Measurements from ENCODE around the gene MAPKAPK2. TPM values are rescaled to one million over a fixed set of nuclear protein-coding genes. Genes with fewer than 3 reads are reported as not detected.

Gene MAPKAPK2
- total RNA-seq, 1 donor from 2014 or later, result 93.8 TPM

- no peak for TF ChIP-seq CTCF (IDR thresholded peaks at IDR 0.05; ENCODE audit: partially characterized antibody, unreplicated experiment)
- no peak overlapping the region for H3K4me3 Mint-ChIP-seq (ENCODE audit: unreplicated experiment)
Measured at GRCh38 chr1:206741142-206741701, 56.5 kb downstream of the MAPKAPK2 start.

DNA sequence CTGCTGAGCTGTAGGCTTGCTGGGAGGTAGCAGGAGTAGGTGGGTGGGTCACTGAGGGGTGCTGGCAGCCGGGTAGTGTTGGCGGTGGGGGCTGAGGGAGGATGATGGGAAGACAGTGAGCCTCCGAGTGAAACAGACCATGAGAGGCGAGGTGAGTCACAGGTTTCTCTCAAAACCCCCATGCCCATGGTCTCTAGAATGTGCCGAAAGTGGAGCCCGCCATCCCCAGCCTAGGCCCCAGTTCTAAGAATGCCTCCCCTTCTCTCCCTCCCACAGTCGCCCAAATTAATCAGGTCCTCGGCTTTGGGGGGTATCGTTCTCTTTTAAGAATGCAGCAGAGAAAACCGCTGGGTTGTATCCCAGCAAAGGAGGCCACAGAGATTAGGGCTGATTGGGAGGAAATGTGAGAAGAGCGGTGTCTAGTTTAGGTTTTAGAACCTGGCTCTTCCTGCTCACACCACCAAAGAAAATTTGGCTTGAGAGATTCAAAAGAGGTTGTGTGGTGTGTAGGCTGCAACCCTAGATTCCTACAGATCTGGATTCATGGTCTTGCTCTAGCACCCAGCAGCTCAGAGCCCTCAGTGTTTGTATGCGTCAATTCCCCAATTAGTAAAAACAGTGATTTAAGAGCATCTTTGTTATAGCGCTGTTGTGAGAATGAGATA, 58.1 kb downstream of the MAPKAPK2 start:
- DNase-seq, result no peak
- Mint-ChIP-seq H3K9me3 (ENCODE audit: unreplicated experiment) (peaks cover 5% of the 10 kb centered on the region), H3K27ac (ENCODE audit: unreplicated experiment) (no peak overlapping the region), H3K4me1 (ENCODE audit: low read depth, unreplicated experiment) (peaks cover 25% of the 10 kb centered on the region), H3K4me3 (ENCODE audit: unreplicated experiment) (no peak overlapping the region), H3K27me3 (ENCODE audit: unreplicated experiment) (peaks cover 5% of the 10 kb centered on the region), H3K36me3 (ENCODE audit: unreplicated experiment) (no peaks in the 10 kb centered on the region)
- no peak for TF ChIP-seq CTCF (IDR thresholded peaks at IDR 0.05; ENCODE audit: partially characterized antibody, unreplicated experiment)

More at GRCh38 chr1:206741142-206741701, 56.5 kb downstream of the MAPKAPK2 start:
- H3K27me3 Mint-ChIP-seq (ENCODE audit: unreplicated experiment), result peaks cover 7% of the 10 kb centered on the region
- no peak overlapping the region for H3K27ac Mint-ChIP-seq (ENCODE audit: unreplicated experiment)
- H3K9me3 Mint-ChIP-seq (ENCODE audit: unreplicated experiment), result peaks cover 5% of the 10 kb centered on the region
- peaks cover 27% of the 10 kb centered on the region for H3K4me1 Mint-ChIP-seq (ENCODE audit: low read depth, unreplicated experiment)
- no peak for DNase-seq
- no peaks in the 10 kb centered on the region for H3K36me3 Mint-ChIP-seq (ENCODE audit: unreplicated experiment)

GRCh38 chr1:206744683-206745082, 60.0 kb downstream of the MAPKAPK2 start:
- Mint-ChIP-seq H3K4me3 (ENCODE audit: unreplicated experiment) (no peak overlapping the region), H3K27ac (ENCODE audit: unreplicated experiment) (no peak overlapping the region), H3K27me3 (ENCODE audit: unreplicated experiment) (peaks cover 2% of the 10 kb centered on the region), H3K9me3 (ENCODE audit: unreplicated experiment) (no peaks in the 10 kb centered on the region), H3K4me1 (ENCODE audit: low read depth, unreplicated experiment) (peaks cover 19% of the 10 kb centered on the region), H3K36me3 (ENCODE audit: unreplicated experiment) (no peaks in the 10 kb centered on the region)
- no peak for TF ChIP-seq CTCF (IDR thresholded peaks at IDR 0.05; ENCODE audit: partially characterized antibody, unreplicated experiment)
- no peak for DNase-seq

DNA sequence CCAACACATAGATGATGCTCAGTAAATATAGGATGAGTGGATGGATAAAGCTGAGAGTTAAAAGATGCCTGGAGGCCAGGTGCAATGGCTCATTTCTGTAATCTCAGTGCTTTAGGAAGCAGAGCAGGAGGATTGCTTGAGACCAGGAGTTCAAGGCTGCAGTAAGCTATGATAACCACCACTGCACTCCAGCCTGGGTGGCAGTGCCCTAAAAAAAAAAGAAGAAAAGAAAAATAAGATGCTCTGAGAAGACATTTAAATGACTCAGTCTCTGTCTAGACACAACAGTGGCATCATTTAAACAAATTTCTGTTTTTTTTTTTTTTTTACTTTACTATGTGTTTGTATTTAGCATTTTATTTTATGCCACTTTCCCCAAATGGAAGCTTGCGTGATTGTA, 60.6 kb downstream of the MAPKAPK2 start:
- Mint-ChIP-seq H3K36me3 (ENCODE audit: unreplicated experiment) (no peaks in the 10 kb centered on the region), H3K4me3 (ENCODE audit: unreplicated experiment) (no peak overlapping the region), H3K27me3 (ENCODE audit: unreplicated experiment) (peaks cover 2% of the 10 kb centered on the region), H3K27ac (ENCODE audit: unreplicated experiment) (no peak overlapping the region), H3K4me1 (ENCODE audit: low read depth, unreplicated experiment) (peaks cover 17% of the 10 kb centered on the region), H3K9me3 (ENCODE audit: unreplicated experiment) (no peaks in the 10 kb centered on the region)
- DNase-seq, result no peak
- TF ChIP-seq CTCF (IDR thresholded peaks at IDR 0.05; ENCODE audit: partially characterized antibody, unreplicated experiment), result no peak

DNA sequence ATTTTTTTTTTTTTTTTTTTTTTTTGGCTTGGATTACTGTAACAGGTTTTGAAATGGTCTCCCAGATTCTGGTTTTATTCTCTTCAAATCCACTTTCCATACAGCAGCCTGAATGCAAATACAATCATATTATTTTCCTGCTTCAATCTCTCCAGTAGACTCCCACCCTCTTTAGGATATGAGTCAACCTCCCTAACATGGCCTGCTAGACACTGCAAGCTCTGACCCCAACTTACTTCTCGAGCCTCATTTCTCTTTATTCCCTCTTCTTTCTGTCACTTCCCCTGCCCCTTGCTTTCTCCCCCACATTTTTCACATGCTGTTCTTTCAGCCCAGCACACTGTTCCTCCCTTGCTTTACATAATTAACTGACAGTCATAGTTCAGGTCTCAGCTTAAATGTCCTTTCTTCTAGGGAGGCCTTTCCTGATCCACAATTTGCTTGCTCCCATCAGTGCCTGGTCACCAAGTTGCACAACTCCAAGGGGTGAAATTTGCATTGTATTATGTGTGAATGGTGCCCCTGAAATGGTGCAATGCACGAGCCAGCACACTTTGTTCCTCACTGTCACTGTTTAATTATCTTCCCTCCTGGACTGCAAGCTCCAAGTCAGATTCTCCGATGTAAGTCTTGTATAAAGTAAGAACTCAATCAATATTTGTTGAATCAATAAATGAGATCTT, 63.8 kb downstream of the MAPKAPK2 start:
- H3K27ac Mint-ChIP-seq (ENCODE audit: unreplicated experiment), result no peak overlapping the region
- no peak overlapping the region for H3K4me3 Mint-ChIP-seq (ENCODE audit: unreplicated experiment)
- no peaks in the 10 kb centered on the region for H3K9me3 Mint-ChIP-seq (ENCODE audit: unreplicated experiment)
- no peak for DNase-seq
- no peaks in the 10 kb centered on the region for H3K27me3 Mint-ChIP-seq (ENCODE audit: unreplicated experiment)
- H3K4me1 Mint-ChIP-seq (ENCODE audit: low read depth, unreplicated experiment), result peaks cover 10% of the 10 kb centered on the region
- no peaks in the 10 kb centered on the region for H3K36me3 Mint-ChIP-seq (ENCODE audit: unreplicated experiment)
- TF ChIP-seq CTCF (IDR thresholded peaks at IDR 0.05; ENCODE audit: partially characterized antibody, unreplicated experiment), result no peak

Measured in glutamatergic neuron (in vitro differentiated cells).